Bronchial epithelial cell (primary cell): ENCODE measurements around the gene GPI. TPM values are rescaled to one million over a fixed set of nuclear protein-coding genes. Genes with fewer than 3 reads are reported as not detected.

ENCODE experiments used
- DNase-seq: peaks from one replicate; pipeline ENCODE4 v3.0.0-alpha.2; 2010; ENCODE audit warnings: low read depth
- FAIRE-seq: peaks from 2 replicates; lab custom pipeline; 2011; peaks lifted over from hg19 to GRCh38; lab: Jason Lieb, UNC
- H3K27me3 ChIP-seq: 2 replicates; pipeline ENCODE4 v1.5.1; 2011; ENCODE audit warnings: low read length; ENCODE audit not compliant: control insufficient read depth, insufficient read depth
- H3K36me3 ChIP-seq: 2 replicates; pipeline ENCODE4 v1.5.1; 2011; ENCODE audit warnings: low read length; ENCODE audit not compliant: control insufficient read depth, insufficient read depth
- H3K4me3 ChIP-seq: 2 replicates; pipeline ENCODE4 v1.5.1; 2011; ENCODE audit warnings: mild to moderate bottlenecking, low read depth, low read length, control low read depth
- CTCF ChIP-seq: IDR thresholded peaks from 2 replicates; pipeline ENCODE4 v1.5.1; 2011; ENCODE audit warnings: mild to moderate bottlenecking, moderate library complexity, low read length, control low read depth, inconsistent platforms; ENCODE audit not compliant: insufficient read depth, severe bottlenecking
- total RNA-seq: library from RNA; depleted of rRNA; stranded (reverse); fragments of >200 nt; gene quantifications from 2 replicates; pipeline ENCODE4 v1.2.1, GENCODE V29; 2014

Gene GPI
- total RNA-seq, 1 donor from 2014 or later: 130 TPM

GRCh38 chr19:34370983-34371382 is 6.0 kb downstream of the GPI start:
- Histone ChIP-seq H3K4me3 (no peak overlapping the region), H3K27me3 (no peaks in the 10 kb centered on the region), H3K36me3 (peaks cover 37% of the 10 kb centered on the region)
- DNase-seq (no peak), FAIRE-seq (no peak)
- TF ChIP-seq CTCF: no peak

GRCh38 chr19:34373601-34374288 is 8.7 kb downstream of the GPI start:
- peaks cover 36% of the 10 kb centered on the region for H3K36me3 ChIP-seq
- DNase-seq (no peak), FAIRE-seq (no peak)
- H3K27me3 ChIP-seq: no peaks in the 10 kb centered on the region
- TF ChIP-seq CTCF: no peak
- H3K4me3 ChIP-seq: no peak overlapping the region

- peaks cover 37% of the 10 kb centered on the region for H3K36me3 ChIP-seq
- H3K4me3 ChIP-seq: no peak overlapping the region
- no peak for DNase-seq
- TF ChIP-seq CTCF: no peak
- FAIRE-seq: no peak
- H3K27me3 ChIP-seq: no peaks in the 10 kb centered on the region
Measured at GRCh38 chr19:34375598-34375997, 10.6 kb downstream of the GPI start.

GRCh38 chr19:34380639-34381241 is 15.7 kb downstream of the GPI start:
- FAIRE-seq: no peak
- DNase-seq: no peak
- no peaks in the 10 kb centered on the region for H3K27me3 ChIP-seq
- H3K4me3 ChIP-seq: no peak overlapping the region
- H3K36me3 ChIP-seq: peaks cover 65% of the 10 kb centered on the region
- TF ChIP-seq CTCF: no peak

GRCh38 chr19:34381399-34382251 is 16.6 kb downstream of the GPI start:
- H3K4me3 ChIP-seq: no peak overlapping the region
- TF ChIP-seq CTCF: no peak
- no peaks in the 10 kb centered on the region for H3K27me3 ChIP-seq
- peaks cover 62% of the 10 kb centered on the region for H3K36me3 ChIP-seq
- DNase-seq: no peak
- no peak for FAIRE-seq
